Measurements from ENCODE around the gene PDLIM5.

Gene PDLIM5

DNA sequence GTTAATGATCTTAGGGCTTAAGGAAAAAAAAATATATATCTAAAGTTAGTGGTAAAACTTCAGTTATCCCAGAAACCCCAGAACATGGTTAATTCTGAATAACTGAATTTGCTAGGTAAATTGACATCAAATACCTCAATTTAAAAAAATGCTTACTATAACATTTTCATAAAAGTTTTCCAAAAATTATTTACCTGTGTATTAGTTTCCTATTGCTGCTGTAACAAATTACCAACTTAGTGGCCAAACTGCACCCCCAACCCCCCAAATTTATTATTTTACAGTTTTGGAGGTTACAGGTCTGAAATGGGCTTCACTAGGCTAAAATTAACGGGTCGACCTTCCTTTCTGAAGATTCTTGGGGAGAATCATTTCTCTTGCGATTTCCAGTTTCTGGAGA is 95.2 kb downstream of the PDLIM5 start:
- H3K9ac ChIP-seq (ENCODE audit: low read length): no peak overlapping the region
- no peak for DNase-seq
- H3K4me1 ChIP-seq (ENCODE audit: control insufficient read depth, insufficient read depth, low read depth, low read length): no peaks in the 10 kb centered on the region
- H2AFZ ChIP-seq (ENCODE audit: low read depth, low read length): no peak overlapping the region
- no peak overlapping the region for H3K4me3 ChIP-seq (ENCODE audit: insufficient read depth in 1 of 2, low read depth in 1 of 2, low read length in 2 of 2)
- no peaks in the 10 kb centered on the region for H3K36me3 ChIP-seq (ENCODE audit: control insufficient read depth in 1 of 2, insufficient read depth in 2 of 2, low read depth in 1 of 2, low read length in 2 of 2)
- H3K9me3 ChIP-seq (ENCODE audit: control insufficient read depth, low read length): no peaks in the 10 kb centered on the region
- no peak overlapping the region for H2BK15ac ChIP-seq (ENCODE audit: low read depth, poor library complexity, severe bottlenecking)
- H2BK120ac ChIP-seq (ENCODE audit: low read depth, low read length): no peak overlapping the region
- H3K27me3 ChIP-seq (ENCODE audit: control insufficient read depth in 1 of 2, insufficient read depth in 1 of 2, low read length in 2 of 2): no peaks in the 10 kb centered on the region
- H3K4me2 ChIP-seq (ENCODE audit: low read length, poor library complexity, severe bottlenecking): no peak overlapping the region
- H4K91ac ChIP-seq (ENCODE audit: low read length): no peak overlapping the region
- no peak overlapping the region for H3K14ac ChIP-seq (ENCODE audit: low read length in 2 of 2)
- H3K18ac ChIP-seq (ENCODE audit: low read depth in 1 of 2, low read length in 2 of 2): no peak overlapping the region
- no peak overlapping the region for H2AK5ac ChIP-seq (ENCODE audit: low read length, severe bottlenecking)
- no peak overlapping the region for H2BK12ac ChIP-seq (ENCODE audit: low read length in 2 of 2)
- peaks cover 9% of the 10 kb centered on the region for H3K79me1 ChIP-seq (replicated peaks; ENCODE audit: low read length, poor library complexity, severe bottlenecking)
- H3K23ac ChIP-seq (ENCODE audit: low read length in 2 of 2): no peak overlapping the region
- H3K27ac ChIP-seq (ENCODE audit: low read length, poor library complexity, severe bottlenecking): no peak overlapping the region
- no peak overlapping the region for H4K8ac ChIP-seq (ENCODE audit: low read length)
- H3K4ac ChIP-seq (ENCODE audit: low read depth in 1 of 2, low read length in 2 of 2): no peak overlapping the region
- 100% methylated on average over 3 of the region's 3 CpGs for WGBS
- no peak overlapping the region for H2BK5ac ChIP-seq (ENCODE audit: low read depth, low read length, poor library complexity, severe bottlenecking)

DNA sequence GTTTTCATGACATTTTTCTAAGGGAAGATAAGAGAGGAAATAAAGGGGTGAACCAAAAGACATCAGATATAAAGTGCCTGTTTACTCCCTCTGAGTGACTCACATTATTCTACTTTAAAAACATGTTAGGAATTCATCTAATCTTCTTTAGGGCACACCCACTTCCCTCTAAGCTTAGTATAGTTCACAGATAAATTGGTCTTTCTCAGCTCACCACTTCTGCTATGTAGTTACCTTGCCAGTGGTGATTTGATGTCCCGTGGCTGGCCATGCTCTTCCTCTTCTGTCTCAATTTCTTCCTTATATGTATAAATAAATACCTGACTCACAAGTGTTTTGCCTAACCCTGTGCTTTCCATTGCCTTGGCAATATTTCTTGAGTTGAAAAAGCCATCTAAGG is 96.8 kb downstream of the PDLIM5 start:
- Histone ChIP-seq H2BK12ac (ENCODE audit: low read length in 2 of 2) (no peak overlapping the region), H3K4me3 (ENCODE audit: insufficient read depth in 1 of 2, low read depth in 1 of 2, low read length in 2 of 2) (peak overlapping the region in 1 of 2 experiments; percentile 7), H2BK5ac (ENCODE audit: low read depth, low read length, poor library complexity, severe bottlenecking) (no peak overlapping the region), H3K79me1 (replicated peaks; ENCODE audit: low read length, poor library complexity, severe bottlenecking) (peaks cover 11% of the 10 kb centered on the region), H4K91ac (ENCODE audit: low read length) (no peak overlapping the region), H3K4ac (ENCODE audit: low read depth in 1 of 2, low read length in 2 of 2) (no peak overlapping the region), H3K9ac (ENCODE audit: low read length) (peak overlapping the region; percentile 53), H2BK15ac (ENCODE audit: low read depth, poor library complexity, severe bottlenecking) (no peak overlapping the region), H3K27ac (ENCODE audit: low read length, poor library complexity, severe bottlenecking) (peak overlapping the region; percentile 74), H3K4me1 (ENCODE audit: control insufficient read depth, insufficient read depth, low read depth, low read length) (no peaks in the 10 kb centered on the region), H2AK5ac (ENCODE audit: low read length, severe bottlenecking) (no peak overlapping the region), H3K27me3 (ENCODE audit: control insufficient read depth in 1 of 2, insufficient read depth in 1 of 2, low read length in 2 of 2) (no peaks in the 10 kb centered on the region), H3K36me3 (ENCODE audit: control insufficient read depth in 1 of 2, insufficient read depth in 2 of 2, low read depth in 1 of 2, low read length in 2 of 2) (no peaks in the 10 kb centered on the region), H3K14ac (ENCODE audit: low read length in 2 of 2) (no peak overlapping the region), H2BK120ac (ENCODE audit: low read depth, low read length) (no peak overlapping the region), H4K8ac (ENCODE audit: low read length) (no peak overlapping the region), H3K18ac (ENCODE audit: low read depth in 1 of 2, low read length in 2 of 2) (no peak overlapping the region), H3K9me3 (ENCODE audit: control insufficient read depth, low read length) (no peaks in the 10 kb centered on the region), H3K23ac (ENCODE audit: low read length in 2 of 2) (no peak overlapping the region), H3K4me2 (ENCODE audit: low read length, poor library complexity, severe bottlenecking) (no peak overlapping the region), H2AFZ (ENCODE audit: low read depth, low read length) (no peak overlapping the region)
- peak; percentile 86 for DNase-seq
- WGBS: 0% methylated on average over 1 of the region's 1 CpG

DNA sequence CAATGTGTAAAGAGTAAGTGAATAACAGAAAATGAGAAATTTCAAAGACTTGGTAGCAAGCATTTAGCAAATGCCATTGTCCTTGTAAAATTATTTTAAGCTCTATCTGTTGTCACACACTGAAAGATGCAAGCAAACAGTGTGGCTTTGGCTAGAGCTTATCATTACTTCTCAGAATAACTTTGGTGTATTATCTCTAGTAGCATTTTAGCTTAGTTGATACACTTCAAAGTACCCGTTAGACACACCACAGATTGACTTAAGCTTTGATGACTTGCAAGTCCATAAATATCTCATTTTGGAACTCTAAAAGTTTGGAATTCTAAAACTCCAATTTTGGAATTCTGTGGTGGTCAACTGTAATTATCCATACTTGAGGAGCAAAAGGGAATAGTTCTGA is 98.6 kb downstream of the PDLIM5 start:
- Histone ChIP-seq H4K91ac (ENCODE audit: low read length) (no peak overlapping the region), H3K14ac (ENCODE audit: low read length in 2 of 2) (no peak overlapping the region), H3K4me1 (ENCODE audit: control insufficient read depth, insufficient read depth, low read depth, low read length) (no peaks in the 10 kb centered on the region), H2BK120ac (ENCODE audit: low read depth, low read length) (no peak overlapping the region), H2AK5ac (ENCODE audit: low read length, severe bottlenecking) (no peak overlapping the region), H3K79me1 (replicated peaks; ENCODE audit: low read length, poor library complexity, severe bottlenecking) (peaks cover 8% of the 10 kb centered on the region), H3K36me3 (ENCODE audit: control insufficient read depth in 1 of 2, insufficient read depth in 2 of 2, low read depth in 1 of 2, low read length in 2 of 2) (peaks cover 0 to 8% of the 10 kb centered on the region in 2 experiments), H4K8ac (ENCODE audit: low read length) (no peak overlapping the region), H3K4ac (ENCODE audit: low read depth in 1 of 2, low read length in 2 of 2) (no peak overlapping the region), H3K27me3 (ENCODE audit: control insufficient read depth in 1 of 2, insufficient read depth in 1 of 2, low read length in 2 of 2) (no peaks in the 10 kb centered on the region), H3K9ac (ENCODE audit: low read length) (no peak overlapping the region), H3K27ac (ENCODE audit: low read length, poor library complexity, severe bottlenecking) (no peak overlapping the region), H3K18ac (ENCODE audit: low read depth in 1 of 2, low read length in 2 of 2) (no peak overlapping the region), H2BK12ac (ENCODE audit: low read length in 2 of 2) (no peak overlapping the region), H2BK15ac (ENCODE audit: low read depth, poor library complexity, severe bottlenecking) (no peak overlapping the region), H3K9me3 (ENCODE audit: control insufficient read depth, low read length) (no peaks in the 10 kb centered on the region), H3K4me2 (ENCODE audit: low read length, poor library complexity, severe bottlenecking) (no peak overlapping the region), H2BK5ac (ENCODE audit: low read depth, low read length, poor library complexity, severe bottlenecking) (no peak overlapping the region), H3K23ac (ENCODE audit: low read length in 2 of 2) (no peak overlapping the region), H2AFZ (ENCODE audit: low read depth, low read length) (no peak overlapping the region), H3K4me3 (ENCODE audit: insufficient read depth in 1 of 2, low read depth in 1 of 2, low read length in 2 of 2) (no peak overlapping the region)
- DNase-seq: no peak
- no CpG with 5 or more reads among the region's 1 CpG for WGBS

DNA sequence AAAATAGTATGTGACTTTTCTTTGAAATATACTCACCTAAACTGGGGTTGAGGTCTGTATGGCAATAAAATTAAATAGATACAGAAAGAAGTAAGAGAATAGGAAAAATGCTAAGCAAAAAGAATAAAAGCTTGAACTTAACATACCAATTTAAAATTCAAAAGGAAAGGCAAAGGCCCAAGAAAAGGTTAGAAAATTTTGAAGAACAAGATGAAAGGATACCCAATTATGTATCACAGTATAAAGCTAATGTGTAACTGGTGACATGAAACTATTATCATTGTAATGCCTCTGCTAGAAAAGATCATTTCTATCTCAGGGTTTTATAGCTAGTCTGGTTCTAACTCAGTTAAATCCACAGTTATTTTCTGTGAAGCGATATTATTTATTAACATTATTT is 99.1 kb downstream of the PDLIM5 start:
- H3K18ac ChIP-seq (ENCODE audit: low read depth in 1 of 2, low read length in 2 of 2): no peak overlapping the region
- no peak overlapping the region for H2BK15ac ChIP-seq (ENCODE audit: low read depth, poor library complexity, severe bottlenecking)
- no peak overlapping the region for H3K27ac ChIP-seq (ENCODE audit: low read length, poor library complexity, severe bottlenecking)
- WGBS: no CpG with 5 or more reads among the region's 1 CpG
- no peak overlapping the region for H2BK120ac ChIP-seq (ENCODE audit: low read depth, low read length)
- H2BK5ac ChIP-seq (ENCODE audit: low read depth, low read length, poor library complexity, severe bottlenecking): no peak overlapping the region
- H2AFZ ChIP-seq (ENCODE audit: low read depth, low read length): no peak overlapping the region
- no peak overlapping the region for H3K9ac ChIP-seq (ENCODE audit: low read length)
- H3K4me1 ChIP-seq (ENCODE audit: control insufficient read depth, insufficient read depth, low read depth, low read length): no peaks in the 10 kb centered on the region
- no peak overlapping the region for H3K23ac ChIP-seq (ENCODE audit: low read length in 2 of 2)
- peaks cover 0 to 8% of the 10 kb centered on the region in 2 experiments for H3K36me3 ChIP-seq (ENCODE audit: control insufficient read depth in 1 of 2, insufficient read depth in 2 of 2, low read depth in 1 of 2, low read length in 2 of 2)
- no peak overlapping the region for H3K14ac ChIP-seq (ENCODE audit: low read length in 2 of 2)
- H2BK12ac ChIP-seq (ENCODE audit: low read length in 2 of 2): no peak overlapping the region
- no peaks in the 10 kb centered on the region for H3K27me3 ChIP-seq (ENCODE audit: control insufficient read depth in 1 of 2, insufficient read depth in 1 of 2, low read length in 2 of 2)
- DNase-seq: no peak
- no peaks in the 10 kb centered on the region for H3K9me3 ChIP-seq (ENCODE audit: control insufficient read depth, low read length)
- no peak overlapping the region for H3K4me2 ChIP-seq (ENCODE audit: low read length, poor library complexity, severe bottlenecking)
- no peak overlapping the region for H3K4me3 ChIP-seq (ENCODE audit: insufficient read depth in 1 of 2, low read depth in 1 of 2, low read length in 2 of 2)
- H3K79me1 ChIP-seq (replicated peaks; ENCODE audit: low read length, poor library complexity, severe bottlenecking): peaks cover 8% of the 10 kb centered on the region
- H4K8ac ChIP-seq (ENCODE audit: low read length): no peak overlapping the region
- H3K4ac ChIP-seq (ENCODE audit: low read depth in 1 of 2, low read length in 2 of 2): no peak overlapping the region
- H2AK5ac ChIP-seq (ENCODE audit: low read length, severe bottlenecking): no peak overlapping the region
- H4K91ac ChIP-seq (ENCODE audit: low read length): no peak overlapping the region

All from mesenchymal stem cell (in vitro differentiated cells and primary cell).